H9 (cell line): ENCODE results near the gene VPS26B. TPM values are rescaled to one million over a fixed set of nuclear protein-coding genes. Genes with fewer than 3 reads are reported as not detected.

Experiments
- DNase-seq: peaks from one replicate; pipeline ENCODE4 v3.0.0-alpha.2; 2017
- H2AFZ ChIP-seq: one replicate; pipeline ENCODE4 v1.6.1; 2013; ENCODE audit warnings: mild to moderate bottlenecking, low read length, control low read depth, moderate library complexity
- H2AK5ac ChIP-seq: 2 replicates; pipeline ENCODE4 v1.6.1; 2013; ENCODE audit warnings: low read length, control low read depth, mixed read lengths; ENCODE audit not compliant: insufficient read length
- H2BK120ac ChIP-seq: one replicate; pipeline ENCODE4 v1.6.1; 2013; ENCODE audit warnings: low read depth, mild to moderate bottlenecking, low read length, control low read depth, inconsistent platforms; ENCODE audit not compliant: poor library complexity, severe bottlenecking
- H2BK12ac ChIP-seq: 2 replicates; pipeline ENCODE4 v1.6.1; 2013; ENCODE audit warnings: low read length, control low read depth, mixed read lengths, low read depth; ENCODE audit not compliant: insufficient read length
- H2BK15ac ChIP-seq: 2 replicates; pipeline ENCODE4 v1.6.1; 2013; ENCODE audit warnings: low read depth, low read length, control low read depth
- H2BK20ac ChIP-seq: one replicate; pipeline ENCODE4 v1.6.1; 2013; ENCODE audit warnings: low read depth, mild to moderate bottlenecking, low read length, control low read depth, inconsistent platforms; ENCODE audit not compliant: poor library complexity, severe bottlenecking
- H2BK5ac ChIP-seq: 2 replicates; pipeline ENCODE4 v1.6.1; 2013; ENCODE audit warnings: low read length, control low read depth, mixed read lengths; ENCODE audit not compliant: insufficient read length
- H3K14ac ChIP-seq: 2 replicates; pipeline ENCODE4 v1.6.1; 2013; ENCODE audit warnings: low read length, control low read depth; ENCODE audit not compliant: insufficient read depth
- H3K18ac ChIP-seq: 2 replicates; pipeline ENCODE4 v1.6.1; 2013; ENCODE audit warnings: low read depth, mild to moderate bottlenecking, mixed read lengths, low read length, control low read depth; ENCODE audit not compliant: insufficient read length
- H3K23ac ChIP-seq: 2 replicates; pipeline ENCODE4 v1.6.1; 2013; ENCODE audit warnings: low read length, control low read depth, mixed read lengths, low read depth; ENCODE audit not compliant: insufficient read length
- H3K23me2 ChIP-seq: 2 replicates; pipeline ENCODE4 v1.6.1; 2013; ENCODE audit warnings: low read depth, mild to moderate bottlenecking, mixed read lengths, low read length, control low read depth; ENCODE audit not compliant: insufficient read length, poor library complexity, severe bottlenecking
- H3K27ac ChIP-seq: 2 replicates; pipeline ENCODE4 v1.5.1; 2013; ENCODE audit warnings: low read length, control low read depth, mixed read lengths, low read depth; ENCODE audit not compliant: insufficient read length
- H3K27me3 ChIP-seq: 2 replicates; pipeline ENCODE4 v1.6.1; 2013; ENCODE audit warnings: low read length, control low read depth, inconsistent platforms; ENCODE audit not compliant: insufficient read depth
- H3K4ac ChIP-seq: 2 replicates; pipeline ENCODE4 v1.6.1; 2013; ENCODE audit warnings: low read depth, mild to moderate bottlenecking, control low read depth, inconsistent platforms, low read length, moderate library complexity
- H3K4me1 ChIP-seq: 2 replicates; pipeline ENCODE4 v1.6.1; 2013; ENCODE audit warnings: low read length, control low read depth, inconsistent platforms; ENCODE audit not compliant: insufficient read depth
- H3K4me2 ChIP-seq: 2 replicates; pipeline ENCODE4 v1.6.1; 2013; ENCODE audit warnings: low read length, control low read depth, mixed read lengths; ENCODE audit not compliant: insufficient read length, insufficient read depth
- H3K56ac ChIP-seq: 2 replicates; pipeline ENCODE4 v1.6.1; 2013; ENCODE audit warnings: low read depth, mild to moderate bottlenecking, mixed read lengths, low read length, control low read depth; ENCODE audit not compliant: insufficient read length
- H3K79me1 ChIP-seq: 2 replicates; pipeline ENCODE4 v1.6.1; 2013; ENCODE audit warnings: low read depth, mild to moderate bottlenecking, moderate library complexity, low read length, control low read depth, inconsistent platforms; ENCODE audit not compliant: insufficient read depth, poor library complexity, severe bottlenecking
- H3K79me2 ChIP-seq: 2 replicates; pipeline ENCODE4 v1.6.1; 2013; ENCODE audit warnings: low read length, control low read depth, inconsistent platforms; ENCODE audit not compliant: insufficient read depth
- H3K9ac ChIP-seq: 2 replicates; pipeline ENCODE4 v1.6.1; 2013; ENCODE audit warnings: low read length, control low read depth, mixed read lengths; ENCODE audit not compliant: insufficient read length; ENCODE audit errors: extremely low read depth
- H3K9me3 ChIP-seq: one replicate; pipeline ENCODE4 v1.6.1; 2013; ENCODE audit warnings: low read depth, low read length, inconsistent platforms; ENCODE audit not compliant: control insufficient read depth
- H3T11ph ChIP-seq: one replicate; pipeline ENCODE4 v1.6.1; 2013; ENCODE audit warnings: mild to moderate bottlenecking, low read length, control low read depth, inconsistent platforms
- H4K20me1 ChIP-seq: one replicate; pipeline ENCODE4 v1.6.1; 2013; ENCODE audit not compliant: control insufficient read depth, insufficient read length, insufficient read depth
- H4K5ac ChIP-seq: 2 replicates; pipeline ENCODE4 v1.6.1; 2013; ENCODE audit warnings: low read depth, mild to moderate bottlenecking, mixed read lengths, low read length, control low read depth; ENCODE audit not compliant: insufficient read length
- H4K8ac ChIP-seq: replicated peaks from 2 replicates; pipeline ENCODE4 v1.6.1; 2013; ENCODE audit warnings: low read length, control low read depth, mixed read lengths, low read depth; ENCODE audit not compliant: insufficient read length
- H4K91ac ChIP-seq: 2 replicates; pipeline ENCODE4 v1.6.1; 2013; ENCODE audit warnings: low read depth, mild to moderate bottlenecking, moderate library complexity, mixed read lengths, low read length, control low read depth; ENCODE audit not compliant: insufficient read length
- H3K27ac Mint-ChIP-seq, 3 experiments: 2 replicates in 2 of 3; 3 replicates in 1 of 3; pipeline ENCODE4 v1.8.0; 2020 to 2021; ENCODE audit warnings: mixed read lengths in 3 of 3, mild to moderate bottlenecking in 1 of 3, moderate library complexity in 1 of 3
- H3K27me3 Mint-ChIP-seq: 2 replicates; pipeline ENCODE4 v1.8.0; 2021; ENCODE audit warnings: low read depth, mild to moderate bottlenecking, moderate library complexity, mixed read lengths
- H3K36me3 Mint-ChIP-seq, 3 experiments: 2 replicates in 2 of 3; 3 replicates in 1 of 3; pipeline ENCODE4 v1.8.0; 2020 to 2021; ENCODE audit warnings: low read depth in 3 of 3, mixed read lengths in 3 of 3; ENCODE audit not compliant: insufficient read depth in 1 of 3
- H3K4me1 Mint-ChIP-seq, 2 experiments: 2 replicates each; pipeline ENCODE4 v1.8.0; 2020; ENCODE audit warnings: mixed read lengths in 2 of 2
- H3K4me3 Mint-ChIP-seq, 2 experiments: 2 replicates in 1 of 2; 3 replicates in 1 of 2; pipeline ENCODE4 v1.8.0; 2020 to 2021; ENCODE audit warnings: mild to moderate bottlenecking in 2 of 2, mixed read lengths in 2 of 2, moderate library complexity in 1 of 2
- H3K9me3 Mint-ChIP-seq, 2 experiments: 2 replicates in 1 of 2; 3 replicates in 1 of 2; pipeline ENCODE4 v1.8.0; 2020; ENCODE audit warnings: mild to moderate bottlenecking in 2 of 2, mixed read lengths in 2 of 2, moderate library complexity in 1 of 2
- CTCF ChIP-seq: fragments of 200-600 bp; sonication (generic); conservative IDR thresholded peaks from 3 replicates; pipeline ENCODE4 v1.8.0; 2021; ENCODE audit warnings: antibody characterized with exemption, mild to moderate bottlenecking
- WGBS: extraction: QIAGEN DNeasy Blood & Tissue Kit; methylation state at CpG from one replicate; pipeline ENCODE4 v1.1.7; 2013; ENCODE audit warnings: missing lambda C conversion rate, low lambda C conversion rate, mixed read lengths; ENCODE audit not compliant: insufficient read length; ENCODE audit errors: extremely low coverage; 5-methylcytosine and 5-hydroxymethylcytosine counted together
- total RNA-seq: library from RNA; stranded (reverse); gene quantifications from 2 replicates; pipeline ENCODE4 v1.2.1, GENCODE V29; 2021

The VPS26B gene
- total RNA-seq, 1 experiment from 2014 or later: 27.5 TPM

- DNase-seq: peak; percentile 39
- H3K27ac Mint-ChIP-seq: no peak overlapping the region; a peak in 1 of 7 replicates
- H4K8ac ChIP-seq: no peak overlapping the region
- peaks cover 22 to 34% of the 10 kb centered on the region in 2 experiments for H3K4me1 Mint-ChIP-seq
- no peak overlapping the region for H4K5ac ChIP-seq
- H3K4me3 Mint-ChIP-seq: peak overlapping the region; percentile 92 to 96
- peaks cover 15% of the 10 kb centered on the region for H3K23me2 ChIP-seq
- no peak overlapping the region for H3K56ac ChIP-seq
- H3K36me3 Mint-ChIP-seq: peaks cover 6 to 8% (median 8%) of the 10 kb centered on the region in 3 experiments; a peak in 6 of 7 replicates
- H3K79me1 ChIP-seq: no peaks in the 10 kb centered on the region
- no peak overlapping the region for H3K23ac ChIP-seq
- H3T11ph ChIP-seq: no peak overlapping the region
- H3K4me1 ChIP-seq: no peaks in the 10 kb centered on the region
- H3K14ac ChIP-seq: no peak overlapping the region
- H2BK120ac ChIP-seq: no peak overlapping the region
- H2BK12ac ChIP-seq: no peak overlapping the region
- no peak overlapping the region for H3K18ac ChIP-seq
- peaks cover 7% of the 10 kb centered on the region for H3K27me3 Mint-ChIP-seq
- no peaks in the 10 kb centered on the region for H3K9me3 Mint-ChIP-seq
- no peak overlapping the region for H2AK5ac ChIP-seq
- no peaks in the 10 kb centered on the region for H3K27me3 ChIP-seq
- peaks cover 8% of the 10 kb centered on the region; the same call in 1 of the 2 replicates for H3K79me2 ChIP-seq
- WGBS: no CpG with 5 or more reads among the region's 93 CpGs
- H3K4me2 ChIP-seq: peak overlapping the region; percentile 88
- no peak overlapping the region for H2BK15ac ChIP-seq
- no peak overlapping the region for H3K27ac ChIP-seq
- no peak overlapping the region for H2BK5ac ChIP-seq
- no peak overlapping the region for H3K9ac ChIP-seq
- H2AFZ ChIP-seq: no peak overlapping the region
- no peak for TF ChIP-seq CTCF
- H2BK20ac ChIP-seq: no peak overlapping the region
- no peak overlapping the region for H3K4ac ChIP-seq
- no peak overlapping the region for H4K91ac ChIP-seq
- no peaks in the 10 kb centered on the region for H3K9me3 ChIP-seq
- H4K20me1 ChIP-seq: no peaks in the 10 kb centered on the region
Measured at GRCh38 chr11:134224710-134225664, 516 bp downstream of the VPS26B start.
